T47D (cell line): Measurements from ENCODE around the gene ZNF341.

Source experiments
- DNase-seq, 2 experiments: peaks; one replicate each; pipeline versions ENCODE4 v3.0.0 to v3.0.0-alpha.2; 2011 to 2012; ENCODE audit warnings: low read depth in 1 of 2, low spot score in 1 of 2
- JUND ChIP-seq: IDR thresholded peaks from 2 replicates; pipeline ENCODE4 v1.6.1; 2012; ENCODE audit warnings: low read depth
- in situ Hi-C: cut with HindIII; loops from 2 replicates; pipeline ENCODE4 v1.10.0; 2016; ENCODE audit warnings: low sequenced_read_pairs, low pct_unique_long_range_greater_than_20kb

ZNF341 gene

DNA sequence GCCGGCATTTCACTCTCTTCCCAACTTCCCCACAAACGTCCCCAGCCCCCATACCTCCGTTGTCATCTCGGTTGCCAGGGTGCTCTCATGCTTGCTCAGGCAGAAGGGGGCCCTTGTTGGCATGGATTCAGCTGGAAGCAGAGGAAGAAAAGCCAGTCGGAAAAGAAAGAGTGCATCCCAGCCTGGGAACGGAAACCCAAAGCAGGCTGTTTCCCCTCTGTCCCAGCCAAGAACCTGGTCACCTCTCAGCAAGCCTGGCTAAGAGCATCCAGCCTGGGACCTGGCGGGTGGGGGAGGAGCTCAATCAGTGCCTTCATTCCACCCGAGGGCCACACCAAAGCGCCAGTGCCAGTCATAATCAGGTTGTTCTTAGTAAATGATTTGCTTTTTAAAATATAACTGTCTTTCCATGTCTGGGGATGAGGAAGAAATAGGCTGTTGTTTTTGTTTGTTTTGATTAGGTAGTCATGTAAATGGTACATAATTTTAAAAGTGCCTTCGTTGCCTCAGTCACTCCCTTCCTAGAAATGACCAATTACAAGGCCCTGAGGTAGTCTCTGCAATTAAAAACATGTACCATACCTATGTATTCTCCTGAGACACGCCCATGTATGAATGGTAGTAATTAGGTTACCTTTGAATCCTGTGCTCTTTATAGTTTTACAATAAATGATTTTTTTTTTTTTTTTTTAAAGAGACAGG lies 100.5 kb downstream of the ZNF341 start:
- DNase-seq: no peak
- no peak for TF ChIP-seq JUND
- in situ Hi-C loops: no loop called here

DNA sequence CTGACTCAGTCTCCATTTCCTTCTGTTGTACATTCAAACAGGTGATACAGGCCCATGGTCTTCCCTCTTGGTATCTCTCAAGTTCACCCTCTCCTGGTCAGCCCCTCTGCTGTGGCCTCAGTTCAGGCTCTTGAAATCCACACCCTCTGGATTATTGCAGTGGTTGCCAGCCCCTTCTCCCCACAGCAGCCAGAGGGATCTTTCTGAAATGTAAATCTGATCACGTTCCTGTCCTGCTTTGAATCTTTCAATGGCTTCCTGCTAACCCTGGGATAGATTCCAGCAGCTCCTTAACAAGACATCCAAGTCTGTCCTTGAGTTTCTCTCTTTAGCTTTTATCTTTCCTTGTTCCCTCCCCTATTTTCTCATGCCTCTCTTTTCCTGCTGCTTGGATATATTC lies 101.5 kb downstream of the ZNF341 start:
- DNase-seq: no peak
- in situ Hi-C loops: no loop called here
- no peak for TF ChIP-seq JUND

DNA sequence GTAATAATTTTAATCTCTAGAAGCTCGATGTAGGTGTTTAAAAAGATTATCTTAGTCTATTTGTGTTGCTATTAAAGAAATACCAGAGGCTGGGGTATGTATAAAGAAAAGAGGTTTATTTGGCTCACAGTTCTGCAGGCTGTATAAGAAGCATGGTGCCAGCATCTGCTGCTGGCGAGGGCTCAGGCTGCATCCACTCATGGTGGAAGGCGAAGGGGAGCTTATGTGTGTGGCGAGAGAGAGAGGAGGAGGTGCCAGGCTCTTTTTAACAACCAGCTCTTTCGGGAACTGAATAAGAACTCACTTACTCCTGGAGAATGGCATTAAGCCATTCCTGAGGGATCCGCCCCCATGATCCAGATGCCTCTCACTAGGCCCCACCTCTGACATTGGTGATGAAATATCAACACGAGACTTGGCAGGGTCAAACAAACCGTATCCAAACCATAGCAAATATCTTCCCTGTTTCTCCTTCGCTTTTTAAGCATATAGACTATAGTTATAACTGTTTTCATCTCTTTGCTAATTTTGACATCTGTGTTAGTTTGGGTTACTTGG lies 103.9 kb downstream of the ZNF341 start:
- no peak for TF ChIP-seq JUND
- no peak for DNase-seq
- in situ Hi-C loops: no loop called here

DNA sequence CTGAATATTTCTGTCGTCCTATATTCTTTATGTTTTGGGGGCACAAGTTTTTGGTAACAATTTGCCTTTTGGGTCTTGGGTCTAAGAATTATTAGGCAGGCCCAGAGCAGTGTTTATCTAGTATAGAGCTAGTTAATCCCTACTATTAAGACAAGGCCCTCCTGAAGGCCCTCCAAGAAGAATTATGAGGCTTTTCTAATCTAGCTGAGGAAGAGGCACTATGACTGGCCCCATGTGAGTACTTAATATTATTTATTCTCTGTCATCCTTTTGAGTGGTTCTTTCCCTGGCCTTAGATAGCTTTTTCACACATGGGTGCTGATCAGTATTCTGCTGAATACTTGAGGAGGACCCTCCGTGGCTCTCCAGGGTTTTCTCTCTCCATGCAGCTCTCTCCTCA lies 104.5 kb downstream of the ZNF341 start:
- TF ChIP-seq JUND: no peak
- no peak for DNase-seq
- in situ Hi-C loops: no loop called here

DNA sequence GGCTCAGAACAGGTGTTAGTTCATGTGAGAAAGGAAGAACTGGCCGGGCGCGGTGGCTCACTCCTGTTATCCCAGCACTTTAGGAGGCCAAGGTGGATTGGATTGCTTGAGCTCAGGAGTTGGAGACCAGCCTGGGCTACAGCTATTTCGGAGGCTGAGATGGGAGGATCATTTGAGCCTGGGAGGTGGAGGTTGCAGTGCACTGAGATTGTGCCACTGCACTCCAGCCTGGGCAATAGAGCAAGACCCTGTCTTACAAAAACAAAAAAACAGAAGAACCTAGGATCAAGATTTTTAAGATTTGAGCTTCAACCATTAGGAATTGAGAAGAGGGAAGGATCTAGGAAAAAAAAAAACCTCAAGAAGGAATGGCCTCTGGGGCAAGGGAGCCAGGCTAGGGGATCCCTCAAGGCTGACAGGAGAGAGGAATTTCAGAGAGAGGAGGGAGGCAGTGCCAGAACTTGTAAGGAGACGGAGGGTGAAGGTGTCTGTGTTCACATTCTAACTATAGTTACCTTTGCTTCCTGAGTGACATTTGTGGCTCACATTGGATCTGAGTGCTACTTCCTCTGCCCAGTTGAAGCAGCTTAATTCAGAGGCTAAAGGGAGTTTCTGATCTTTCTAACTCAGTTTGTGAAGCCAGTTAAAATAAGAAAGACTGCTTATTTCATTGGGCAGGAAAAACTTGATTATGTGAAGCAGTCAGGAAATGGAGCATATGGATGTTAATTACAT lies 105.5 kb downstream of the ZNF341 start:
- in situ Hi-C loops: no loop called here
- DNase-seq: no peak
- no peak for TF ChIP-seq JUND

DNA sequence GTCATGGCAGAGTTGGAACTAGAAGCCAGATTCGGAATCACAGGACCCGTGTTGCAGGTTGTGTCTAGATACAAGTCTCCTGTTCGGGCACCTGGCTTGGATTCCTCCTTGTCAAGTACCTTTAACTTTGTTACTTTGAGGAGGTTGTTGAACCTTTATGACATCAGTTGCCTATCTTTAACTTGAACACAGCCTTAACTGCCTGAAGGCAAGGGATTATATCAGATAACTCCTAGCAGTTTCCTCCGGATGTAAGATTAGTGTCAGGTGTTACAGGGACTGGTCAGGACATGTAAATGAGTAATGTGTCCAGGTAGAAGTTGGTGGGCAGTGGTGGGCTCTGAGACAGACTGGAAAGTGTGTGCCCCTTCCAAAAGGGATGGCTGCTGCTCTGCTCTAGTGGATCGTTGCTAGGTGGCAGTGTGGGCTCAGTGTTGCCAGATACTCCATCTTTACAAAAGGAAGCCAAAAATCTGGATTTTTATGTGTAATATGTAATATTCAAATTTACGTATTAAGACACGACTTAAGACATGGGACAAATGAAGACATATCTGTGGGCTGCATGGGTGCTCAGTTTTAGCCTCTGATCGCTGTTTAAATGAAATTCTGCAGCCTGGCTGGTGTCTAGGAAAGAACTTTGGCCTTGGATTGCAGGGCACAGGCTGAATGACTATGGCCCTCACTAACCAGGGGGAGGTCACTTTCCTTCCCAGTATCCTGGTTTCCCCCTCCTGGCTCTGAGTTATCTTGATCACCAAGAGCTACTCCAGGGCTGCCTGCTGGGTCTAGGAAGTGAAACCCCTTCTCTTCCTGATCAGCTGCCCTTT lies 106.5 kb downstream of the ZNF341 start:
- in situ Hi-C loops: no loop called here
- TF ChIP-seq JUND: no peak
- no peak for DNase-seq

DNA sequence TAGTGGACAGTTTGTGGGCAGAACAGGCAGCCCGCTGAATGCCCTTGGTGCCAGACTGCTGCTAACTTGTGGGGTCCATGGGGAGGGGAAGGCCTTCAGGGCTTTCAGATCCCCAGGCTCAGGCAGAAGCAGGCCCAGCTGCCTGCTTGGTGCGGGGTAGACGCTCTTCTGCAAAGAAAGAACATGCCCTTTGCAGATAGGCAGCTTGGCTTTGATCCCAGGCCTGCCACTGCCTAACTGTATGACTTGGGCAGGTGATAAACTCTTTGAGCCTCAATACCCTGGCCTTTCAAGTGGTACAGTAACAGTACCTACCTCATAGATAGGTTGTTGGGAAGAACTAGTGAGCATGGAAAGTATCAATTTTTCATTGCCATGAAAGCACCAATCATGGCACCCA lies 107.8 kb downstream of the ZNF341 start:
- no peak for DNase-seq
- TF ChIP-seq JUND: no peak
- in situ Hi-C loops: no loop called here

DNA sequence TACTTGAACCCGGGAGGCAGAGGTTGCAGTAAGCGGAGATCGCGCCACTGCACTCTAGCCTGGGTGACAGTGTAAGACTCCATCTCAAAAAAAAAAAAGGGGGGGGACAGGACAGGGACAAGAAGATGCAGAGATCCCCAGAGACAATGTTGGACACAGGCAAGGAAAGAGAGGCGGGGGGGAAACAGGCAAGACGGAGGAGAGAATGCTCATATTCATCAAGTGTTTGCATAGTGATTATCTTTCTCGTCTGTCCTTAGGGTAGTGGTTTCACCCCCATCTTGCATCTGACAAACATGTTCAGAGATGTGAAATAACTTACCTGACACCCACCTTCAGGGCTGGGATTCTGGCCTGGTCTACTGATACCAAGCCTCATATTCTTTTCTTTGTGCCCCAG lies 108.4 kb downstream of the ZNF341 start:
- no peak for DNase-seq
- in situ Hi-C loops: no loop called here
- no peak for TF ChIP-seq JUND

DNA sequence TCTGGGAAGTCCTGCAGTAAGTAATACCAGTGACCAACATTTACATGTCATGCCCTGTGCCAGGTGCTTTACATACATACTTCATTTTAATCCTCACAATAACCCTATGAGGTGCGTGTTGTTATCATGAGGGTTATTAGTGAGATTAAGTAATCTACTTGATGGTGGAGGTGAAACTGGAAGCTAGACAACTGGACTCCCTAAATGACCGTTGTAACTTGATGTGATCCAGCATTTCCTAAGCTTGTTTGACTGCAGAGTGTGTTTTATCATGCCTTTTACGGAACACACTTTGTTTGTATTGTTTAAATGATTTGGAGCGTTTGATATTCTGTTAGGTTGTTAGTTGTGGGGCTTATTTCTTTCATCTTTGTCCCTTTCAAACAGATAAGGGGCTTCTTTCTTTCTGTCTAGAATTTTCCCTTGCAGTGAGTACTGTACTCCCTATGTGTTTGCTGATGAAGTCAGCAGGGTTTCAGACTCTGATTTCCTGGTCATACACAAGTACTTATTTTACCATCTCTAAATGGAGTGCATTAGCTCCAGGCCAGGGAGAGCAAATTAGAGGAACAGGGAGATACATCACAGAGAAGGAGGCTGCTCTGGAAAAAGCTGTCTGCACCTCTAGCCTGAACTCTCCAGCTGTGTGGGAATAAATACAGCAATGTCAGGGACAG lies 109.1 kb downstream of the ZNF341 start:
- in situ Hi-C loops: no loop called here
- TF ChIP-seq JUND: no peak
- DNase-seq: no peak

DNA sequence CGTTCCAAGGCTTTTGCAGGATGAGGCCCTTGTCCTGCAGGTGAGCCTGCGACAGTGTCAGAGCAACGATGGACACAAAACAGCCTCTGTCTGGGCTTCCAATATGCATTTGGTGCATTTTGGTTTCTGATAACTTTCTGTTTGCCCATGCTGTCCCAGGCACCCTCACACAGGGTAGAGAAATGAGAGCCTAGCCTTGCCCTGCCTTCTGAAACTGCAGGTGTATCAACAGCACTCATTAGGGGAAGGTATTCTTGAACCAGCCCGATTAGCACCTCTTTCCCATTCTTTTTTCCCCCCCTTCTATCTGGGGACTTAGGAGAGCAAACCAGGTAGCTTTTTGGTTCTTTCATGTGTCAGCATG lies 109.6 kb downstream of the ZNF341 start:
- TF ChIP-seq JUND: no peak
- DNase-seq: no peak
- in situ Hi-C loops: no loop called here
